ENCODE results near the gene PRKN.
A peak's percentile ranks its signal among the peaks of the same experiment; 100 is the strongest.

PRKN gene

GRCh38 chr6:162315291-162315690, 412.3 kb downstream of the PRKN start:
- Histone ChIP-seq H3K14ac (ENCODE audit: low read length in 2 of 2) (no peak overlapping the region), H3K9ac (ENCODE audit: low read length) (no peak overlapping the region), H4K8ac (ENCODE audit: low read length) (no peak overlapping the region), H2BK12ac (ENCODE audit: low read length in 2 of 2) (no peak overlapping the region), H3K36me3 (ENCODE audit: control insufficient read depth in 1 of 2, insufficient read depth in 2 of 2, low read depth in 1 of 2, low read length in 2 of 2) (no peaks in the 10 kb centered on the region), H2AFZ (ENCODE audit: low read depth, low read length) (no peak overlapping the region), H2BK15ac (ENCODE audit: low read depth, poor library complexity, severe bottlenecking) (no peak overlapping the region), H2BK5ac (ENCODE audit: low read depth, low read length, poor library complexity, severe bottlenecking) (no peak overlapping the region), H3K4ac (ENCODE audit: low read depth in 1 of 2, low read length in 2 of 2) (no peak overlapping the region), H3K4me1 (ENCODE audit: control insufficient read depth, insufficient read depth, low read depth, low read length) (no peaks in the 10 kb centered on the region), H3K27me3 (ENCODE audit: control insufficient read depth in 1 of 2, insufficient read depth in 1 of 2, low read length in 2 of 2) (no peaks in the 10 kb centered on the region), H3K18ac (ENCODE audit: low read depth in 1 of 2, low read length in 2 of 2) (no peak overlapping the region), H4K91ac (ENCODE audit: low read length) (no peak overlapping the region), H3K4me3 (ENCODE audit: insufficient read depth in 1 of 2, low read depth in 1 of 2, low read length in 2 of 2) (no peak overlapping the region), H3K79me1 (replicated peaks; ENCODE audit: low read length, poor library complexity, severe bottlenecking) (no peaks in the 10 kb centered on the region), H3K4me2 (ENCODE audit: low read length, poor library complexity, severe bottlenecking) (no peak overlapping the region), H3K23ac (ENCODE audit: low read length in 2 of 2) (no peak overlapping the region), H2BK120ac (ENCODE audit: low read depth, low read length) (no peak overlapping the region), H2AK5ac (ENCODE audit: low read length, severe bottlenecking) (no peak overlapping the region), H3K9me3 (ENCODE audit: control insufficient read depth, low read length) (no peaks in the 10 kb centered on the region), H3K27ac (ENCODE audit: low read length, poor library complexity, severe bottlenecking) (no peak overlapping the region)
- no peak for DNase-seq
- 90% methylated on average over 2 of the region's 3 CpGs for WGBS

DNA sequence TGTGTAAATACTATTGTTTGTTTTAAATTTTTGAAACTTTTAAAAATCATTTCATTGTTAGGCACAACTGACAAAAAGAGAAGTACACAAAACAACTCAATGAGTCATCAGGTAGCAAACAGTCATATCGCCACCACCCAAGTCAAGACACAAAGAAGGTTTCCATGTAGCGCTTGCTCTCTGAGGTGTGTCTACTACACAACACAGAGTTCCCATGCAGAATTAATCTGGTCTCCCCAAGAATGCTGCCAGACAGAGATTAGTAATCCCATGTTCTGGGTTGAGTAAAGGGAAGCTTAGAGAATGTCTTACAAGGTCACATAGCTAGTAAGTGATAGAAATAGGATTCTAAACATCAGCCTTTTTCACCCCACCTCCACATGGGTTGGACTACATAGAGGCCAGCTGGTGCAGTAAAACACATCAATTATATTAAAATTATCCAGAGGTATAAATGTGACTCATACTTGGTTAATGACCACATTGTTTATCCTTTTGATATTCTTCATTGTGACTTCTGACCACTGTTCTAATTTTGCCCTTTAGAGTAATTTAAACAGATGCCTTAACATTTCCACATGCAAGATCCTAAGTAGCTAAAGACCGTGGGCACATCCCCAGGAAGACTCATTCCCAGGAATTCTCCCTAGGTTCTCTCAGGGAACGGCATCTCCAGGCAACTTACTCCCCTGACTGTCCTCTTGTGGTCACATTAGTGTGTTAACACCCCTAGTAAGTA, 413.5 kb downstream of the PRKN start:
- H2AK5ac ChIP-seq (ENCODE audit: low read length, severe bottlenecking) = no peak overlapping the region
- no peak overlapping the region for H3K4me3 ChIP-seq (ENCODE audit: insufficient read depth in 1 of 2, low read depth in 1 of 2, low read length in 2 of 2)
- no peak overlapping the region for H3K18ac ChIP-seq (ENCODE audit: low read depth in 1 of 2, low read length in 2 of 2)
- H2BK12ac ChIP-seq (ENCODE audit: low read length in 2 of 2) = no peak overlapping the region
- H2BK15ac ChIP-seq (ENCODE audit: low read depth, poor library complexity, severe bottlenecking) = no peak overlapping the region
- no peak overlapping the region for H3K14ac ChIP-seq (ENCODE audit: low read length in 2 of 2)
- H4K91ac ChIP-seq (ENCODE audit: low read length) = no peak overlapping the region
- H3K4me1 ChIP-seq (ENCODE audit: control insufficient read depth, insufficient read depth, low read depth, low read length) = no peaks in the 10 kb centered on the region
- no peaks in the 10 kb centered on the region for H3K36me3 ChIP-seq (ENCODE audit: control insufficient read depth in 1 of 2, insufficient read depth in 2 of 2, low read depth in 1 of 2, low read length in 2 of 2)
- no peaks in the 10 kb centered on the region for H3K79me1 ChIP-seq (replicated peaks; ENCODE audit: low read length, poor library complexity, severe bottlenecking)
- DNase-seq = peak; percentile 2
- no peaks in the 10 kb centered on the region for H3K9me3 ChIP-seq (ENCODE audit: control insufficient read depth, low read length)
- no peak overlapping the region for H2BK120ac ChIP-seq (ENCODE audit: low read depth, low read length)
- no peak overlapping the region for H3K4me2 ChIP-seq (ENCODE audit: low read length, poor library complexity, severe bottlenecking)
- H3K23ac ChIP-seq (ENCODE audit: low read length in 2 of 2) = no peak overlapping the region
- H3K4ac ChIP-seq (ENCODE audit: low read depth in 1 of 2, low read length in 2 of 2) = no peak overlapping the region
- H2BK5ac ChIP-seq (ENCODE audit: low read depth, low read length, poor library complexity, severe bottlenecking) = no peak overlapping the region
- no peak overlapping the region for H4K8ac ChIP-seq (ENCODE audit: low read length)
- no peak overlapping the region for H3K9ac ChIP-seq (ENCODE audit: low read length)
- no peak overlapping the region for H3K27ac ChIP-seq (ENCODE audit: low read length, poor library complexity, severe bottlenecking)
- H3K27me3 ChIP-seq (ENCODE audit: control insufficient read depth in 1 of 2, insufficient read depth in 1 of 2, low read length in 2 of 2) = no peaks in the 10 kb centered on the region
- no peak overlapping the region for H2AFZ ChIP-seq (ENCODE audit: low read depth, low read length)
- WGBS = 76% methylated on average over 4 of the region's 4 CpGs

- H2BK5ac ChIP-seq (ENCODE audit: low read depth, low read length, poor library complexity, severe bottlenecking) = no peak overlapping the region
- no peak overlapping the region for H3K27ac ChIP-seq (ENCODE audit: low read length, poor library complexity, severe bottlenecking)
- no peak overlapping the region for H3K4me3 ChIP-seq (ENCODE audit: insufficient read depth in 1 of 2, low read depth in 1 of 2, low read length in 2 of 2)
- H3K4me1 ChIP-seq (ENCODE audit: control insufficient read depth, insufficient read depth, low read depth, low read length) = peaks cover 3% of the 10 kb centered on the region
- WGBS = 67% methylated on average over 4 of the region's 5 CpGs
- no peaks in the 10 kb centered on the region for H3K9me3 ChIP-seq (ENCODE audit: control insufficient read depth, low read length)
- H3K9ac ChIP-seq (ENCODE audit: low read length) = no peak overlapping the region
- H3K14ac ChIP-seq (ENCODE audit: low read length in 2 of 2) = no peak overlapping the region
- H2BK12ac ChIP-seq (ENCODE audit: low read length in 2 of 2) = no peak overlapping the region
- H3K36me3 ChIP-seq (ENCODE audit: control insufficient read depth in 1 of 2, insufficient read depth in 2 of 2, low read depth in 1 of 2, low read length in 2 of 2) = no peaks in the 10 kb centered on the region
- no peak for DNase-seq
- peak overlapping the region; percentile 51 for H2AK5ac ChIP-seq (ENCODE audit: low read length, severe bottlenecking)
- no peak overlapping the region for H2AFZ ChIP-seq (ENCODE audit: low read depth, low read length)
- no peak overlapping the region for H3K23ac ChIP-seq (ENCODE audit: low read length in 2 of 2)
- H3K18ac ChIP-seq (ENCODE audit: low read depth in 1 of 2, low read length in 2 of 2) = no peak overlapping the region
- no peak overlapping the region for H4K91ac ChIP-seq (ENCODE audit: low read length)
- H3K4me2 ChIP-seq (ENCODE audit: low read length, poor library complexity, severe bottlenecking) = no peak overlapping the region
- no peak overlapping the region for H2BK120ac ChIP-seq (ENCODE audit: low read depth, low read length)
- H3K27me3 ChIP-seq (ENCODE audit: control insufficient read depth in 1 of 2, insufficient read depth in 1 of 2, low read length in 2 of 2) = no peaks in the 10 kb centered on the region
- H2BK15ac ChIP-seq (ENCODE audit: low read depth, poor library complexity, severe bottlenecking) = no peak overlapping the region
- no peaks in the 10 kb centered on the region for H3K79me1 ChIP-seq (replicated peaks; ENCODE audit: low read length, poor library complexity, severe bottlenecking)
- H3K4ac ChIP-seq (ENCODE audit: low read depth in 1 of 2, low read length in 2 of 2) = no peak overlapping the region
- no peak overlapping the region for H4K8ac ChIP-seq (ENCODE audit: low read length)
Observed at GRCh38 chr6:162307865-162308264, 419.7 kb downstream of the PRKN start.

DNA sequence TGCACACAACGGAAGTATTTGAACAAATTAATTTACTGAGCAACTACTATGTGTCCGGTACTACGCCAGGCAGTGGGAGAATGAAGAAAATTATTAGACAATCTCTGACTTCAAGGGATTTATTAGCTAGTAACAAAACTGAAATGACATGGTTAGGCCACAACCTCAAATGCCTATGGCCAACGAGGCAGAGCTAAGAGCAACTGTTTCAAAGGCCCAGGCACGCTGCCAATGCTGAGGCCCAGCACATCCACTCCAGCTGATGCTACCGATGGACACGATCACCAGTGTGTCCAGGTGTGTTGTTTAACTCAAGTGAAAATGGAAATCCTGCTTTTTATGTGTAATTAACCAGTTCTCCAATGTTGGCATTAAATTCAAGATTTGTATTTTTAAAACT, 420.9 kb downstream of the PRKN start:
- Histone ChIP-seq H4K8ac (ENCODE audit: low read length) (no peak overlapping the region), H3K18ac (ENCODE audit: low read depth in 1 of 2, low read length in 2 of 2) (no peak overlapping the region), H2AFZ (ENCODE audit: low read depth, low read length) (no peak overlapping the region), H2BK15ac (ENCODE audit: low read depth, poor library complexity, severe bottlenecking) (no peak overlapping the region), H2BK5ac (ENCODE audit: low read depth, low read length, poor library complexity, severe bottlenecking) (no peak overlapping the region), H2BK120ac (ENCODE audit: low read depth, low read length) (no peak overlapping the region), H3K23ac (ENCODE audit: low read length in 2 of 2) (no peak overlapping the region), H3K4ac (ENCODE audit: low read depth in 1 of 2, low read length in 2 of 2) (no peak overlapping the region), H2BK12ac (ENCODE audit: low read length in 2 of 2) (no peak overlapping the region), H3K4me2 (ENCODE audit: low read length, poor library complexity, severe bottlenecking) (no peak overlapping the region), H3K4me1 (ENCODE audit: control insufficient read depth, insufficient read depth, low read depth, low read length) (peaks cover 3% of the 10 kb centered on the region), H2AK5ac (ENCODE audit: low read length, severe bottlenecking) (no peak overlapping the region), H3K4me3 (ENCODE audit: insufficient read depth in 1 of 2, low read depth in 1 of 2, low read length in 2 of 2) (no peak overlapping the region), H3K14ac (ENCODE audit: low read length in 2 of 2) (no peak overlapping the region), H3K27me3 (ENCODE audit: control insufficient read depth in 1 of 2, insufficient read depth in 1 of 2, low read length in 2 of 2) (no peaks in the 10 kb centered on the region), H3K36me3 (ENCODE audit: control insufficient read depth in 1 of 2, insufficient read depth in 2 of 2, low read depth in 1 of 2, low read length in 2 of 2) (no peaks in the 10 kb centered on the region), H3K9ac (ENCODE audit: low read length) (no peak overlapping the region), H3K9me3 (ENCODE audit: control insufficient read depth, low read length) (no peaks in the 10 kb centered on the region), H4K91ac (ENCODE audit: low read length) (no peak overlapping the region), H3K79me1 (replicated peaks; ENCODE audit: low read length, poor library complexity, severe bottlenecking) (no peaks in the 10 kb centered on the region), H3K27ac (ENCODE audit: low read length, poor library complexity, severe bottlenecking) (peak overlapping the region; percentile 79)
- WGBS = 86% methylated on average over 7 of the region's 7 CpGs
- no peak for DNase-seq
